GM21529 (cell line): ENCODE data around the gene ARF4.
A peak's percentile ranks its signal among the peaks of the same experiment; 100 is the strongest.
"Not testable (repeated sequence)": the region's sequence is repeated elsewhere in the genome, so short reads cannot be mapped to it uniquely, and the experiment has no call there.

ENCODE experiments used
- ATAC-seq: cut with Tn5 transposase; IDR thresholded peaks from one replicate; pipeline ENCODE4 v1.9.1; 2021; ENCODE audit not compliant: unreplicated experiment

ARF4 gene

DNA sequence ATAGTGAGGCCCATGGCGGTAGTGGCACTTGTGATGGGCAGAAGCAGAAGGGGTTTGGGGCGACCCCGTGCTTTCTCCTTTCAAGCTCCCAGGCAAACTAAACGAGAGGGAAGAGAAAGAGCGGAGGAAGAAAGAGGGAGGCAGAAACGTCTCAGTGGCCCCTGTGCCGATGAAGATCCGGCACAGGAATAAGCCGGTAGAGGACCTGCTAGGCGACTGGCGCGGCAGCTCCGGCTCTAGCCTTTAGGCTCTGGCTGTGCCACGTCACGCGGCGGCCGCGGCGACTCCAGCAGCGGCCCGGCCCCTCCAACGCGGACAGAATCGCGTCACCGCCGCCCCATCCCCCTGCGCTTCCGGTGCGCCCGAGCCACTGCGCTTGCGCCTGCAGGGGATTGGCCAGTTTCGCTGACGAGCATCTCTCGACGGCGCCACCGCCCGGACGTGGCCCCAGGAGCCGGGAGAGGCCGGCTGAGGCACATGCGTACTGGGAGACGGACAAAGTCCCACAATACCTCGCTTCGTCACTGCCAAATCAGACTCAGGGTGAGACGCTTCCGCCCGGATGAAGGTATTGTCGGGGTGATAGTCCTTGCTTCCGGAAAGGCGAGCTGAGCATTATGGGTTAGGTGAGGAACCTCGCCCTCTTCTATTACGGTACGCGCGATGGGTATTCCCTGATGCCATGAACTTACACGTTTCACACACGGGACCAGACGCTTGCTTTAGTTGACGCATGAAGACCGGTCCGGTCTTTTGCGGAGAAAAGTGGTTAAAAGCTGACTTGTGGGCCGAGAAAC, at the start of gene ARF4:
Gene ARF4, minus strand, starts transcription at position 218 of the 797 bp plus-strand sequence. Its CDS starts 204 bp downstream, at position 14.
- peak; percentile 89 for ATAC-seq

DNA sequence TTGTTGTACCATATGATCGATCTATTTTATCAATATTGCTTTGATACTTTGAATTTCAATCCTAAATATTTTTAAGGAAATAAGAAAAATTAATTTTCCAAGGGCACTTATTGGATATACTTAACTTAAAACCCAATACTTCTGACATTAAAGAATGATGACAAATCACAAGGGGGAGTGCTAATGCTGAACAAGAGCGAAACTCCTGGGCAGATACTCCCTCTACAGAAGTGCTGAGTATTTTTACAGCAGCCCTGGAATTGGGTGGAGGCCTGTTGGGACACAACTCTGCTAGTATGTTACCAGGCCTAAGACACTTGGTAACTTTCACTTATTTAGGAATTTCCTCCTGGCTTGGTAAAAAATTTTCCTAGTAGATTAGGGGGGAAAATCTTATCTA, 49.6 kb upstream of the ARF4 start:
- no peak for ATAC-seq

DNA sequence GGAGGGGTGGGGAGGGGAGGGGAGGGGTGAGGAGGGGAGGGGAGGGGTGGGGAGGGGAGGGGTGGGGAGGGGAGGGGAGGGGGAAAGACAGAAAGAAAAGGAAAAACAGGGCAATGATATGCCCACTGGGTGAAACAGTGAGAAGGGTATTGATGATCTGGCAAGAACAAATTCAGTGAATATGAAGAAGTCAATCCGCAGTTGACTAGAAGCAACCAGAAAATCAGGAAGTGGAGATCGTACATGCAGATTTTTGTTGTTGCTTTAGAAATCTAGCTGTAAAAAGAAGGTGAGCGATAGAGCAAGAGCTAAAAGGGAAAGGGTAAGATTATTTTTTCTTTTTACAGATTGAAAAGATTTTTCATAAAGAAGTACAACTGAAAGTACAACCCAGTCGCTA, 47.6 kb upstream of the ARF4 start:
- no peak for ATAC-seq

- no peak for ATAC-seq
Measured at GRCh38 chr3:57637391-57637790, 40.2 kb upstream of the ARF4 start.

GRCh38 chr3:57634259-57634658, 37.1 kb upstream of the ARF4 start:
- not testable (repeated sequence) for ATAC-seq

- no peak for ATAC-seq
Measured at GRCh38 chr3:57627976-57628375, 30.8 kb upstream of the ARF4 start.

GRCh38 chr3:57624801-57625200, 27.7 kb upstream of the ARF4 start:
- ATAC-seq, result no peak

GRCh38 chr3:57622362-57622761, 25.2 kb upstream of the ARF4 start:
- ATAC-seq, result no peak

GRCh38 chr3:57617739-57618138, 20.6 kb upstream of the ARF4 start:
- ATAC-seq, result no peak

- no peak for ATAC-seq
Measured at GRCh38 chr3:57616233-57616632, 19.1 kb upstream of the ARF4 start.

DNA sequence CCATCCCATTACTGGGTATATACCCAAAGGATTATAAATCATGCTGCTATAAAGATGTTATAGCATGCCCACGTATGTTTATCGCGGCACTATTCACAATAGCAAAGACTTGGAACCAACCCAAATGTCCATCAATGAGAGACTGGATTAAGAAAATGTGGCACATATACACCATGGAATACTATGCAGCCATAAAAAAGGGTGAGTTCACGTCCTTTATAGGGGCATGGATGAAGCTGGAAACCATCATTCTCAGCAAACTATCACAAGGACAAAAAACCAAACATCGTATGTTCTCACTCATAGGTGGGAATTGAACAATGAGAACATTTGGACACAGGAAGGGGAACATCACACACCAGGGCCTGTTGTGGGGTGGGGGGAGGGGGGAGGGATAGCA, 14.7 kb upstream of the ARF4 start:
- ATAC-seq, result not testable (repeated sequence)

DNA sequence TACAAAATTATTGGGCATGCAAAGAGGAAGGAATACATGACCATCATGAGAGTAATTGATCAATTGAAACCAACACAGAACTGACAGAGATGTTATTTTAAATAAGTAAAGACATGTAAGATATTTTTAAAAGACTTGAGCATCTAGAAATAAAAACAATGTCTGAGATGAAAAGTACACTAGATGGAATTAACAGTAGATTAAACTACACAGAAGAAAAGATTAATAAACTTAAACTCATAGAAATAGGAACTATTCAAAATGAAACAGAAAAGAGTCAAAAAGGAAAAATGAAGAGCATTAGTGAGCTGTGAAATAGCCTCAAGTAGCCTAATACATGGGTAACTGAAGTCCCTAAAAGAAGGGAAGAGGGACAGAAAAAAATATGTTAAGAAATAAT, 8.5 kb upstream of the ARF4 start:
- no peak for ATAC-seq

DNA sequence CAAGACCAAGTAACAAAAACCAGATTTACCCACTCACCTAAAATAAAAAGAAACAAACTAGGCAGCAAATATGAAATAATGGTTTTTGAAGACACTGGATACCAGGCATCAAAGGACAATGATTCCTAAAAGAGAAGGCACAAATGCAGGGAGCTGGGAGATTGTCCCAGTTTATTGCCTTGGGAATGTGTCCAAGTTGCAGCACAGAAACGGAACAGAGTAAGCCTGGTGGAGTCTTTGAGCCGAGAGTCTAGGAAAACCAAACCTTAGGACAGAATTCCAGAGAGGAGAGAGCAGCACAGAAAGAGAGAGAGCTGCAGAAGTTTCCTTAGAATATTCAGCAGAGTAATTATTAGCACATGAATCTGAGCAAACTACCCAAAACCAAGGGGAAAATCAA, 7.8 kb upstream of the ARF4 start:
- ATAC-seq, result no peak

GRCh38 chr3:57600195-57600594, 3.1 kb upstream of the ARF4 start:
- no peak for ATAC-seq

- no peak for ATAC-seq
Measured at GRCh38 chr3:57598765-57599360, 1.7 kb upstream of the ARF4 start.

DNA sequence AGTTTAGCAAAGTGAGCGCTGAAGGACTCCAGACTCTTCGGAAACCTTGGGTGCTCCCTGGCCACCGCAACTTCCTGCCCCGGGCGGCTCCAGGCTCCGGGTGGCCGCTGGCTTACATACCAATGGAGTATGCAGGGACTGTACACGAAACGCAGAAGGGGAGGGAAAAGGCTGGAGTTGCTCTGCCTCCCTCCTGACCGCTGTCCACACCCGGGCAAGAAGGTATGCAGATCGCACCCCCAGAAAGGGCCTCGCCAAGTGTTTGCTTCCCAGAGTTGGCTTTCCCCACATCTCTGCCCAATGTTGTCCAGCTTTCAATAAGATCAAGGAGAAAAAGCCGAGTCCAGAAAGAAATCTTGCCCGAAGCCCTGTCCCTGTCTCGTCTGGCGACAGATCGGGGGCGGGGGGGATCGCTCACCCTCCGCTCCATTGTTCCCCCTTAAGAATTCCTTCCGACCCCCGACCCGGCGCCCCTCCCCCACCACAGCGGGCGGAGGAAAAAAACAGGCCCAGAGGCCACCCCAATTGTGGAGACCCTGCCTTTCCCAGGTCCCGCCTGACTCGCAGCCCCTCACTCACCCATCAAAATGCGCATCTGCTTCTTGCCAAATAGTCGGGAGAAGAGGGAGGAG, 533 bp downstream of the ARF4 start:
- ATAC-seq, result no peak

GRCh38 chr3:57594576-57594975, 2.6 kb downstream of the ARF4 start:
- ATAC-seq, result no peak

GRCh38 chr3:57594144-57594543, 3.0 kb downstream of the ARF4 start:
- no peak for ATAC-seq

- no peak for ATAC-seq
Measured at GRCh38 chr3:57592306-57592705, 4.8 kb downstream of the ARF4 start.

GRCh38 chr3:57587905-57588304, 9.2 kb downstream of the ARF4 start:
- no peak for ATAC-seq

DNA sequence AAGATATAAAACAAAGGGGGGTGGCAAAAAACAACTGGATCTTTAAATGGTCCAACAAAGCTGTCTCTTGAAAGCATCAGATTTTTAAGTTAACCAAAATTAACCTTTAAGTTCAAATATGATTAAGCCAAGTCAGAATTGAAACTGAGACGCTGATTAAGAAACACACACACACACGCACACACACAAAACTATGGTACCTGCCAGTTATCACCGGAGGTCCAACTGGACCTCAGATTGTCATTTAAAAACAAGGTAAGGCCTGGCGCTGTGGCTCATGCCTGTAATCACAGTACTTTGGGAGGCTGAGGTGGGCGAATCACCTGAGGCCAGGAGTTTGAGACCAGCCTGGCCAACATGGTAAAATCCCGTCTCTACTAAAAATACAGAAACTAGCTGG, 10.4 kb downstream of the ARF4 start:
- ATAC-seq, result no peak

GRCh38 chr3:57583544-57583943, 13.6 kb downstream of the ARF4 start:
- no peak for ATAC-seq
